Uterus (tissue), 4 donors: ENCODE measurements around the gene STING1. TPM values are rescaled to one million over a fixed set of nuclear protein-coding genes. Genes with fewer than 3 reads are reported as not detected.
"Not testable (repeated sequence)": the region's sequence is repeated elsewhere in the genome, so short reads cannot be mapped to it uniquely, and the experiment has no call there.

ENCODE experiments used
- DNase-seq, 2 donors: peaks; one replicate each; pipeline ENCODE4 v3.0.0-alpha.2; 2019 to 2020
- H3K27ac ChIP-seq, 2 donors: fragments of 200-600 bp; sonication (generic); 1 replicate in 1 of 2; 2 replicates in 1 of 2; pipeline ENCODE4 v1.5.1; 2016 to 2018
- H3K27me3 ChIP-seq, 2 donors: fragments of 200-600 bp; sonication (generic); one replicate each; pipeline ENCODE4 v1.5.1; 2018 to 2019; ENCODE audit warnings: control low read depth in 1 of 2
- H3K36me3 ChIP-seq, 2 donors: fragments of 200-600 bp; sonication (generic); one replicate each; pipeline ENCODE4 v1.5.1; 2019; ENCODE audit warnings: control low read depth in 1 of 2
- H3K4me1 ChIP-seq, 2 donors: fragments of 200-600 bp; sonication (generic); one replicate each; pipeline ENCODE4 v1.5.1; 2018 to 2019; ENCODE audit warnings: control low read depth in 1 of 2
- H3K4me3 ChIP-seq, 2 donors: fragments of 200-600 bp; sonication (generic); 1 replicate in 1 of 2; 2 replicates in 1 of 2; pipeline ENCODE4 v1.5.1; 2018 to 2019; ENCODE audit warnings: mild to moderate bottlenecking in 1 of 2
- H3K9me3 ChIP-seq, 2 donors: fragments of 200-600 bp; sonication (generic); one replicate each; pipeline ENCODE4 v1.5.1; 2019; ENCODE audit warnings: control low read depth in 1 of 2
- POLR2A ChIP-seq, 2 donors: fragments of 450-650 bp; IDR thresholded peaks; one replicate each; pipeline ENCODE4 v1.6.1; 2016; ENCODE audit warnings: antibody characterized with exemption in 2 of 2, mild to moderate bottlenecking in 1 of 2, moderate library complexity in 1 of 2
- intact Hi-C: fragments of 100-400 bp; cut with DNase I; formaldehyde crosslinking; loops from one replicate; pipeline ENCODE4 v1.15.1; 2023; ENCODE audit warnings: low total_unique reads
- total RNA-seq, 4 donors: library from RNA; depleted of rRNA in 3 of 4; stranded (reverse); fragments of >200 nt in 3 of 4; gene quantifications; one replicate each; pipeline versions ENCODE4 v1.1.0 to v1.2.4, GENCODE V29; 2014 to 2023
- TF ChIP-seq, protein P1 (sequence below), 4 experiments: fragments of 200-600 bp in 2 of 4; fragments of 450-650 bp in 2 of 4; sonication (generic) in 2 of 4; IDR thresholded peaks; one replicate each; pipeline ENCODE4 v1.5.1; 2016 to 2019; ENCODE audit warnings: antibody characterized with exemption in 4 of 4, mild to moderate bottlenecking in 2 of 4, moderate library complexity in 1 of 4
- donor health status: DM: yes; HTN: yes; CAD: no.

The STING1 gene
- total RNA-seq, 4 donors from 2014 or later: 16.9 to 90.1 (median 48.5) TPM

DNA sequence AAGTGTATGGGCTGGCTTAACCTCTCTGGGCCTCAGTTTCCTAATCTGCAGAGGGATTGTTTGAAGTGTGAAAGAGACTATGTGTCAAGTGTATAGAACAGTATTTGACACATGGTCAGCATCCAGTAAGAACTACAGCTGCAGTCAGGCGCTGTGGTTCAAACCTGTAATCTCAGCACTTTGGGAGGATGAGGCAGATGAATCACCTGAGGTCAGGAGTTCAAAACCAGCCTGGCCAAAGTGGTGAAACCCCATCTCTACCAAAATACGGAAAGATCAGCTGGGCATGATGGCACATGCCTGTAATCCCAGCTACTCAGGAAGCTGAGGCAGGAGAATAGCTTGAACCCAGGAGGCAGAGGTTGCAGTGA lies 31.9 kb upstream of the STING1 start:
- Histone ChIP-seq H3K27ac (no peak overlapping the region), H3K4me3 (no peak overlapping the region), H3K9me3 (no peaks in the 10 kb centered on the region), H3K36me3 (no peaks in the 10 kb centered on the region), H3K27me3 (no peaks in the 10 kb centered on the region), H3K4me1 (no peaks in the 10 kb centered on the region)
- no peak for DNase-seq
- intact Hi-C loops: no loop called here
- TF ChIP-seq, protein P1, sequence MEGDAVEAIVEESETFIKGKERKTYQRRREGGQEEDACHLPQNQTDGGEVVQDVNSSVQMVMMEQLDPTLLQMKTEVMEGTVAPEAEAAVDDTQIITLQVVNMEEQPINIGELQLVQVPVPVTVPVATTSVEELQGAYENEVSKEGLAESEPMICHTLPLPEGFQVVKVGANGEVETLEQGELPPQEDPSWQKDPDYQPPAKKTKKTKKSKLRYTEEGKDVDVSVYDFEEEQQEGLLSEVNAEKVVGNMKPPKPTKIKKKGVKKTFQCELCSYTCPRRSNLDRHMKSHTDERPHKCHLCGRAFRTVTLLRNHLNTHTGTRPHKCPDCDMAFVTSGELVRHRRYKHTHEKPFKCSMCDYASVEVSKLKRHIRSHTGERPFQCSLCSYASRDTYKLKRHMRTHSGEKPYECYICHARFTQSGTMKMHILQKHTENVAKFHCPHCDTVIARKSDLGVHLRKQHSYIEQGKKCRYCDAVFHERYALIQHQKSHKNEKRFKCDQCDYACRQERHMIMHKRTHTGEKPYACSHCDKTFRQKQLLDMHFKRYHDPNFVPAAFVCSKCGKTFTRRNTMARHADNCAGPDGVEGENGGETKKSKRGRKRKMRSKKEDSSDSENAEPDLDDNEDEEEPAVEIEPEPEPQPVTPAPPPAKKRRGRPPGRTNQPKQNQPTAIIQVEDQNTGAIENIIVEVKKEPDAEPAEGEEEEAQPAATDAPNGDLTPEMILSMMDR (IDR thresholded peaks at IDR 0.05): no peak
- TF ChIP-seq POLR2A (IDR thresholded peaks at IDR 0.05): no peak

DNA sequence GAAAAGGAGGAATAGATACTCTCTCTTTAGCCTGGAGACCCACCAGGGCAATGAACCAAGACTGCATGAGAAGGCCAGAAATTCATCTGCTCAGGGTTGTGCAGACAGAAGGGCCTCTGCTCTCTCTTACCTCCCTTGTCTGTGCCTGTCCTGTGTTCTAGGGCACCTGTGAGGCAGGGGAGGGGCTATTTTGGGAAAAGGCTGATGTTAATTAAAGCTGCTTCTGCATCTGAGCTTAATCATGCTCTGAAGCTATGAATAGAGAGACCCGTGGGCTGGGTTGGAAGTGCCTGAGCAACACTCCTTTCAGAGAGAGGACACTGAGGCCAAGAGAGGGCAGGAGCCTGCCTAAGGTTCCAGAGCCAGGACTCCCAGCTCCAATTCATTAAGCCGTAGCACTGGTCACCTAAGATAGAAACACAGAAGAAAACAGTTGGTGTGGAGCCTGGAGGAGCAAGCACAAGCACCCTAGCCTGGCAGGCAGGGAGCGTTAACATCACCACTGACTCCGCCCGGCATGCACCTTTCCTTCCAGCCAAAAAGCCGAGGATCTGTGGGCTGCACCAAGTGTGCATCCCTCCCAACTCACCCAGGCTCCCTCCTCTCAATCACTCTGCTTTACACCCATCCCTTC lies 31.4 kb upstream of the STING1 start:
- intact Hi-C loops: no loop called here
- Histone ChIP-seq H3K27me3 (no peaks in the 10 kb centered on the region), H3K27ac (no peak overlapping the region), H3K9me3 (no peaks in the 10 kb centered on the region), H3K4me3 (no peak overlapping the region), H3K4me1 (no peaks in the 10 kb centered on the region), H3K36me3 (no peaks in the 10 kb centered on the region)
- DNase-seq: no peak
- TF ChIP-seq, protein P1 (IDR thresholded peaks at IDR 0.05): no peak
- TF ChIP-seq POLR2A (IDR thresholded peaks at IDR 0.05): no peak

DNA sequence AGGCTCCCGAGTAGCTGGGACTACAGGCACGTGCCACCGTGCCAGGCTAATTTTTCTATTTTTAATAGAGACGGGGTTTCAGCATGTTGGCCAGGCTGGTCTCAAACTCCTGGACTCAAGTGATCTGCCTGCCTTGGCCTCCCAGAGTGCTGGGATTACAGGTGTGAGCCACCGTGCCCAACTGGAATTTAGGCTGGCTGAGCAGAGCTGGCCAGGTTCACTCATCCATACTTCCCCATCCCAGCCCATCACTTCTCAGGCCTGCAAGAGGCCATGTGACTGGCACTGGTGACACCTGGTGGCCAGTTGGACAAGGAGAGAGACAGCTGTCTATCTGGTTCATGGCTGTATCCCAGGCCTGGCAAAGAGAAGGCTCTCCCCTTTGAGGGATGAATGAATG lies 30.9 kb upstream of the STING1 start:
- H3K4me1 ChIP-seq, intact Hi-C loops: not testable (repeated sequence)
- TF ChIP-seq, protein P1 (IDR thresholded peaks at IDR 0.05): peak; percentile 35 to 82 (median 51)

DNA sequence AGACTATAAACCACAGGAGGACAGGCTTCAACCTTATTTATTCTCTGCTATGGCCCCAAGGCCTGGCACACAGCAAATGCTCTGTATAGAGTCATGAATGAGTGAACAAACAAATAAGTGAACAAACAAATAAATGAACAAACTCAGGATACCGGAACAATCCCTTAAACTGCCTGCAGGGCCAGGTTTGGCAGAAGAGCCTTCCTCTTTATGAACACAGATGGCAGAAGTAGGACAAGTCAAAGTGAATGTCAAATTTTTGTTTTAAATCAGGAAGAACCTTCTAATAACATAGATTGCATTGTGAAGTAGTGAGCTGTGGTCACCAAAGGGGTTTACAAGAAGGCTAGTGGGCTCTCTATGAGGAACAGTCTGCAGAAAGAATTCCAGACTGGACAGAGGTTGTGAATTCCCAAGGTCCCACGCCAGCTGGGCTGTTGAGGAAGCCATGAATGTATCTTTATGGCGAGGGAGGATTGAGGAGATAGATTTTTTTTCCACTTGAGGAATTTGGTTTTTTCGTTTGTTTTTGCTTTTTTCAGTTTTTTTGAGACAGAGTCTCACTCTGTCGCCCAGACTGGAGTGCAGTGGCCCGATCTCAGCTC lies 30.3 kb upstream of the STING1 start:
- H3K27me3 ChIP-seq: no peaks in the 10 kb centered on the region
- no peak for DNase-seq
- intact Hi-C loops: no loop called here
- no peak overlapping the region for H3K27ac ChIP-seq
- no peaks in the 10 kb centered on the region for H3K9me3 ChIP-seq
- no peaks in the 10 kb centered on the region for H3K4me1 ChIP-seq
- H3K36me3 ChIP-seq: no peaks in the 10 kb centered on the region
- no peak overlapping the region for H3K4me3 ChIP-seq
- no peak for TF ChIP-seq POLR2A (IDR thresholded peaks at IDR 0.05)
- TF ChIP-seq, protein P1 (IDR thresholded peaks at IDR 0.05): no peak

More for the DNA sequence above, 30.9 kb upstream of the STING1 start:
- H3K27me3 ChIP-seq, H3K36me3 ChIP-seq, H3K4me3 ChIP-seq, H3K9me3 ChIP-seq, H3K27ac ChIP-seq: not testable (repeated sequence)
- peak; percentile 56 to 57 for DNase-seq

DNA sequence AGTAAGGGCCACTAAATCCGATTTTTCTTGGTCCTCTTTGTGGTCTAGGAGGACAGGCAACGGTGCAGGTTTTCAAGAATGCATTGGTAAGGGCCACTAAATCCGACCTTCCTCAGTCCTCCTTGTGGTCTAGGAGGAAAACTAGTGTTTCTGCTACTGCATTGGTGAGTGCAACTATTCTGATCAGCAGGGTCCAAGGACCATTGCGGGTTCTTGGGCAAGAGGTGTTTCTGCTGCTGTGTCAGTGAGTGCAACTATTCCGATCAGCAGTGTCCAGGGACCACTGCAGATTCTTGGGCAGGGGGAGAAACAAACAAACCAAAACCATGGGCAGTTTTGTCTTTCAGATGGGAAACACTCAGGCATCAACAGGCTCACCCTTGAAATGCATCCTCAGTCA lies 22.2 kb upstream of the STING1 start:
- H3K4me3 ChIP-seq, intact Hi-C loops, DNase-seq, H3K27ac ChIP-seq, H3K4me1 ChIP-seq, H3K9me3 ChIP-seq, H3K36me3 ChIP-seq, H3K27me3 ChIP-seq: not testable (repeated sequence)

DNA sequence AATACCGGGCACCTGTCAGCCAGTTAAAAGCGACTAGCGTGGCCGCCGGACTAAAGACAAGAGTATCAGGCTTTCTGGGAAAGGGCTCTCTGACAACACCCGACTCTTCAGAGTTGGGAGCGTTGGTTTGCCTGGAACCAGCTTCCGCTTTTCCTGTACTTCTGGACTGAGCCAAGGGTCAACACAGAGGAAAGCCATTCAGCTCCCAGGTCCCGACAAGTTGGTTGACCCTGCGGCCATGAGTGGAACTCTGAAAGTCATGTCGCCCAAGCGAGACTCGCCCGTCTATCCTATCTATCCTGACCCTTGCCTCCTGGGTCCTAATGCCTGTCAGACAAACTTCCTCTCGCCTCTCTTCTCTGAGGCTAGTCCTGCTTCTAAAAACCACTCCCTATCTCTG lies 21.3 kb upstream of the STING1 start:
- H3K27ac ChIP-seq: not testable (repeated sequence)

DNA sequence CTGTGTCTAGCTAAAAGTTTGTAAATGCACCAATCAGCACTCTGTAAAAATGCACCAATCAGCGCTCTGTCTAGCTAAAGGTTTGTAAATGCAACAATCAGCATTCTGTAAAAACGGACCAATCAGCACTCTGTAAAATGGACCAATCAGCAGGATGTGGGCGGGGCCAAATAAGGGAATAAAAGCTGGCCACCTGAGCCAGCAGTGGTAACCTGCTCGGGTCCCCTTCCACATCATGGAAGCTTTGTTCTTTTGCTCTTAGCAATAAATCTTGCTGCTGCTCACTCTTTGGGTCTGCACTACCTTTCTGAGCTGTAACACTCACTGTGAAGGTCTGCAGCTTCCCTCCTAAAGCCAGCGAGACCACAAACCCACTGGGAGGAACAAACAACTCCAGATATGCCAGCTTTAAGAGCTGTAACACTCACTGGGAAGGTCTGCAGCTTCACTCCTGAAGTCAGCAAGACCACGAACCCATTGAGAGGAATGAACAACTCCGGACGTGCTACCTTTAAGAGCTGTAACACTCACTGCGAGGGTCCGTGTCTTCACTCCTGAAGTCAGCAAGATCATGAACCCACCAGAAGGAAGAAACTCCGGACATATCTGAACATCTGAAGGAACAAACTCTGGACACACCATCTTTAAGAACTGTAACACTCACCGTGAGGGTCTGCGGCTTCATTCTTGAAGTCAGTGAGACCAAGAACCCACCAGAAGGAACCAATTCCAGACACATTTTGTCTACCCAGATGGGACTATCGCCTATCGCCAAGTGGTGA lies 20.7 kb upstream of the STING1 start:
- H3K27me3 ChIP-seq, H3K9me3 ChIP-seq, H3K4me3 ChIP-seq, DNase-seq, H3K4me1 ChIP-seq, H3K27ac ChIP-seq, intact Hi-C loops, H3K36me3 ChIP-seq: not testable (repeated sequence)

More for the DNA sequence above, 21.3 kb upstream of the STING1 start:
- DNase-seq, H3K9me3 ChIP-seq, intact Hi-C loops, H3K36me3 ChIP-seq, H3K4me1 ChIP-seq, H3K27me3 ChIP-seq, H3K4me3 ChIP-seq: not testable (repeated sequence)
